OCI-LY1 (cell line): ENCODE data around the gene EYA2.

ENCODE experiments used
- EZH2 ChIP-seq: fragments of 200-600 bp; sonication (generic), shearing (Covaris generic); IDR thresholded peaks from 2 replicates; pipeline ENCODE4 v1.8.0; 2017; ENCODE audit warnings: borderline replicate concordance, mixed run types, mild to moderate bottlenecking, antibody characterized with exemption, low read length, moderate library complexity, mixed read lengths
- TF ChIP-seq, protein P1 (sequence below): fragments of 200-600 bp; sonication (generic), shearing (Covaris generic); IDR thresholded peaks from 2 replicates; pipeline ENCODE4 v1.5.1; 2017; ENCODE audit warnings: mild to moderate bottlenecking, antibody characterized with exemption, low read length, moderate library complexity, mixed read lengths

DNA sequence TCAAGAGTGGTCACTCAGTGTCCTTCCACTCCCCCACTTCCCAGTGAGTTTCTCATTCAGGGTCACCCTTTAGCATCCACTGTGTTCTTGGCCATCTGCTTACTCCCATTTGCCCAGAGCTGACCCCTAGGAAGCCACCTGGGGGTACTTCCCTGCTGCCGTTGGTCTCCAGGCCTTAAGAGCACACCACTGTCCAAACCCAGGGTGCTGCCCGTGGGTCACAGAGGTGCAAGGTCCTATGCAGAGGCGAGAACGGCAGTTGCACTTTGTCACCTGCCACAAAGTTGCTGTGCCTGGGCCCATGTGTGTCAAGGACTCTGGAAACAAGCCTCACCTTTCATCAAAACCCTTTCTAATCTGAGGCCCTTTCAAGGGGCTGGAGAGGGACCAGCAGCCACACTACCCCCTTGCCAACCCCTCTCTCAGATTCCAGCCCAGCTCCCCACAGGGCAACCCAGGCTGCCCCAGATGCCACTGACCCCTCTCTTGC, 270.8 kb downstream of the EYA2 start:
- TF ChIP-seq, protein P1, sequence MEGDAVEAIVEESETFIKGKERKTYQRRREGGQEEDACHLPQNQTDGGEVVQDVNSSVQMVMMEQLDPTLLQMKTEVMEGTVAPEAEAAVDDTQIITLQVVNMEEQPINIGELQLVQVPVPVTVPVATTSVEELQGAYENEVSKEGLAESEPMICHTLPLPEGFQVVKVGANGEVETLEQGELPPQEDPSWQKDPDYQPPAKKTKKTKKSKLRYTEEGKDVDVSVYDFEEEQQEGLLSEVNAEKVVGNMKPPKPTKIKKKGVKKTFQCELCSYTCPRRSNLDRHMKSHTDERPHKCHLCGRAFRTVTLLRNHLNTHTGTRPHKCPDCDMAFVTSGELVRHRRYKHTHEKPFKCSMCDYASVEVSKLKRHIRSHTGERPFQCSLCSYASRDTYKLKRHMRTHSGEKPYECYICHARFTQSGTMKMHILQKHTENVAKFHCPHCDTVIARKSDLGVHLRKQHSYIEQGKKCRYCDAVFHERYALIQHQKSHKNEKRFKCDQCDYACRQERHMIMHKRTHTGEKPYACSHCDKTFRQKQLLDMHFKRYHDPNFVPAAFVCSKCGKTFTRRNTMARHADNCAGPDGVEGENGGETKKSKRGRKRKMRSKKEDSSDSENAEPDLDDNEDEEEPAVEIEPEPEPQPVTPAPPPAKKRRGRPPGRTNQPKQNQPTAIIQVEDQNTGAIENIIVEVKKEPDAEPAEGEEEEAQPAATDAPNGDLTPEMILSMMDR = no peak
- TF ChIP-seq EZH2 = no peak
